Testis (tissue), 3 donors: ENCODE data around the gene ISYNA1. TPM values are rescaled to one million over a fixed set of nuclear protein-coding genes. Genes with fewer than 3 reads are reported as not detected.

Source experiments
- DNase-seq: peaks from one replicate; pipeline ENCODE4 v3.0.0-alpha.2; 2019
- H3K27ac ChIP-seq, 2 donors: fragments of 200-600 bp; sonication (generic); one replicate each; pipeline ENCODE4 v1.5.1; 2019
- H3K27me3 ChIP-seq: fragments of 200-600 bp; sonication (generic); one replicate; pipeline ENCODE4 v1.5.1; 2019
- H3K36me3 ChIP-seq: fragments of 200-600 bp; sonication (generic); one replicate; pipeline ENCODE4 v1.5.1; 2017; ENCODE audit warnings: low read depth; ENCODE audit errors: missing control alignments
- H3K4me1 ChIP-seq: fragments of 200-600 bp; sonication (generic); one replicate; pipeline ENCODE4 v1.5.1; 2019
- H3K4me3 ChIP-seq, 2 donors: fragments of 200-600 bp; sonication (generic); one replicate each; pipeline ENCODE4 v1.5.1; 2017 to 2019
- H3K9me3 ChIP-seq: fragments of 200-600 bp; sonication (generic); one replicate; pipeline ENCODE4 v1.5.1; 2017
- POLR2A ChIP-seq: fragments of 450-650 bp; IDR thresholded peaks from one replicate; pipeline ENCODE4 v1.6.1; 2017; ENCODE audit warnings: antibody characterized with exemption, mild to moderate bottlenecking, moderate library complexity
- WGBS, 2 donors: methylation state at CpG; one replicate each; pipeline ENCODE4 v1.1.5; 2018; 5-methylcytosine and 5-hydroxymethylcytosine counted together
- intact Hi-C: fragments of 100-400 bp; cut with DNase I; formaldehyde crosslinking; loops from one replicate; pipeline ENCODE4 v1.15.1; 2023; ENCODE audit warnings: low total_unique reads
- polyA plus RNA-seq: library from polyadenylated mRNA; stranded (reverse); fragments of 350-450 nt; fragmentation: Illumina TruSeq; extraction: RNeasy Lipid Tissue Mini Kit (QIAGEN cat#74804); gene quantifications from one replicate; pipeline ENCODE4 v1.2.3, GENCODE V29; 2014; ENCODE audit warnings: low read depth, low replicate concordance; ENCODE audit not compliant: insufficient read depth
- total RNA-seq, 2 donors: library from RNA; depleted of rRNA; stranded (reverse); fragments of >200 nt; gene quantifications; one replicate each; pipeline ENCODE4 v1.2.3, GENCODE V29; 2016
- TF ChIP-seq, protein P1 (sequence below), 3 experiments: fragments of 450-650 bp in 2 of 3; fragments of 200-600 bp in 1 of 3; sonication (generic) in 1 of 3; IDR thresholded peaks; one replicate each; pipeline ENCODE4 v1.5.1; 2016 to 2019; ENCODE audit warnings: antibody characterized with exemption in 3 of 3, mild to moderate bottlenecking in 2 of 3, moderate library complexity in 1 of 3

Gene ISYNA1
- total and polyA plus RNA-seq, 3 donors from 2014 or later = 493 to 1,122 (median 1,000) TPM

- intact Hi-C loops = loop anchor here (10.0 kb wide), 1 partner anchor 122 kb away; the partner anchor contains the start of gene UBA52
- Histone ChIP-seq H3K9me3 (no peaks in the 10 kb centered on the region), H3K36me3 (no peaks in the 10 kb centered on the region), H3K27me3 (no peaks in the 10 kb centered on the region), H3K4me1 (peaks cover 11% of the 10 kb centered on the region), H3K27ac (no peak overlapping the region), H3K4me3 (no peak overlapping the region)
- 79 to 88% methylated on average over 3 of the region's 3 CpGs for WGBS, 2 donors
- no peak for DNase-seq
- TF ChIP-seq, protein P1, sequence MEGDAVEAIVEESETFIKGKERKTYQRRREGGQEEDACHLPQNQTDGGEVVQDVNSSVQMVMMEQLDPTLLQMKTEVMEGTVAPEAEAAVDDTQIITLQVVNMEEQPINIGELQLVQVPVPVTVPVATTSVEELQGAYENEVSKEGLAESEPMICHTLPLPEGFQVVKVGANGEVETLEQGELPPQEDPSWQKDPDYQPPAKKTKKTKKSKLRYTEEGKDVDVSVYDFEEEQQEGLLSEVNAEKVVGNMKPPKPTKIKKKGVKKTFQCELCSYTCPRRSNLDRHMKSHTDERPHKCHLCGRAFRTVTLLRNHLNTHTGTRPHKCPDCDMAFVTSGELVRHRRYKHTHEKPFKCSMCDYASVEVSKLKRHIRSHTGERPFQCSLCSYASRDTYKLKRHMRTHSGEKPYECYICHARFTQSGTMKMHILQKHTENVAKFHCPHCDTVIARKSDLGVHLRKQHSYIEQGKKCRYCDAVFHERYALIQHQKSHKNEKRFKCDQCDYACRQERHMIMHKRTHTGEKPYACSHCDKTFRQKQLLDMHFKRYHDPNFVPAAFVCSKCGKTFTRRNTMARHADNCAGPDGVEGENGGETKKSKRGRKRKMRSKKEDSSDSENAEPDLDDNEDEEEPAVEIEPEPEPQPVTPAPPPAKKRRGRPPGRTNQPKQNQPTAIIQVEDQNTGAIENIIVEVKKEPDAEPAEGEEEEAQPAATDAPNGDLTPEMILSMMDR (IDR thresholded peaks at IDR 0.05) = no peak
- no peak for TF ChIP-seq POLR2A
Measured at GRCh38 chr19:18452386-18452785, 14.5 kb upstream of the ISYNA1 start.

DNA sequence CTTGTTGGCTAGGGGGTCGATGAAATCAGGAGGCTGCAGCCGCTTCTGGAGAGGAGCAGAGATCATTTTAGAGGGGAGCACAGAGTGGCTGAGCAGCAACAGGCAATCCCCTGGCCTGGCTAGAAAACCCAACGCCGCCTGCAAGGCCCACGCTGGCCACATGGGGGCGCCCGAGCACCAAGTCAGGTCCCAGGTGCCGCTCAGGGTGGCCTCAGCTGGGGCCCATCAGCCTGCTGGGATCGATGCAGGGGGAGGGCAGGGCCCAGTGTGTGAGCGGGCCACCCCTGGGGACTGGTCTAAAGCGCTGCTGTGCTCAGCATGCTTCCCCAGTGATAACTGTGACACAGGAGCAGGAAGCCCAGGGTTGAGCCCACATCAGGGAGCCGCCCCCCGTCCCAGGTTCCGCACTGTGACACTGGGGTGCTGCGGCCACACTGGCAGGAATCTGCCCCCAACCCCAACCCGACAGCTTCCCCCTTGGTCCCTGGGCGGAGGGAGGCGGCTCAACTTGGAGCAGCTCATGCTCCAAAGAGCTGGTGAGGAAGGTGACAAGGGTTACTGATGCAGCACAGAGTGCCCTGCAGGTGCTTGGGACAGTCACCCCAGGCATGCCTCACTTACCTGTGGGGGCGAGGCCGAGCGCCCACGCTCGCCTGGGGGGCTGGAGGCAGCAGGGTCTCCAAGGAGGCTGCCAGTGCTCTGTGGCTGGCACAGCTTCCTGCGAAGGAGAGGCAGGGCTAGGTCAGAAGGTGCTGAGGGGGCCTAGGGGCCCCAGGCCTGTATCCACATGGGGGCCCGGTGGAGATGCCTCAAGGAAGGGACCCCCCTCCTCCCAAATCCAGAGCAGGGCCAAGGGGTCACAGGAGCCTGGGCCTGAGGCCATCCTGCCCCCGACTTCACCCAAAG lies 13.3 kb upstream of the ISYNA1 start:
- intact Hi-C loops = loop anchor here (10.0 kb wide), 1 partner anchor 124 kb away; the partner anchor contains the start of gene UBA52
- H3K4me1 ChIP-seq = peaks cover 7% of the 10 kb centered on the region
- H3K9me3 ChIP-seq = no peaks in the 10 kb centered on the region
- no peaks in the 10 kb centered on the region for H3K27me3 ChIP-seq
- no peak overlapping the region for H3K4me3 ChIP-seq
- H3K27ac ChIP-seq = no peak overlapping the region
- DNase-seq = peak; percentile 93
- TF ChIP-seq POLR2A = no peak
- TF ChIP-seq, protein P1 (IDR thresholded peaks at IDR 0.05) = peak; percentile 96 to 99 (median 98)
- 42 to 52% methylated on average over 9 to 26 of the region's 26 CpGs for WGBS, 2 donors
- no peaks in the 10 kb centered on the region for H3K36me3 ChIP-seq

DNA sequence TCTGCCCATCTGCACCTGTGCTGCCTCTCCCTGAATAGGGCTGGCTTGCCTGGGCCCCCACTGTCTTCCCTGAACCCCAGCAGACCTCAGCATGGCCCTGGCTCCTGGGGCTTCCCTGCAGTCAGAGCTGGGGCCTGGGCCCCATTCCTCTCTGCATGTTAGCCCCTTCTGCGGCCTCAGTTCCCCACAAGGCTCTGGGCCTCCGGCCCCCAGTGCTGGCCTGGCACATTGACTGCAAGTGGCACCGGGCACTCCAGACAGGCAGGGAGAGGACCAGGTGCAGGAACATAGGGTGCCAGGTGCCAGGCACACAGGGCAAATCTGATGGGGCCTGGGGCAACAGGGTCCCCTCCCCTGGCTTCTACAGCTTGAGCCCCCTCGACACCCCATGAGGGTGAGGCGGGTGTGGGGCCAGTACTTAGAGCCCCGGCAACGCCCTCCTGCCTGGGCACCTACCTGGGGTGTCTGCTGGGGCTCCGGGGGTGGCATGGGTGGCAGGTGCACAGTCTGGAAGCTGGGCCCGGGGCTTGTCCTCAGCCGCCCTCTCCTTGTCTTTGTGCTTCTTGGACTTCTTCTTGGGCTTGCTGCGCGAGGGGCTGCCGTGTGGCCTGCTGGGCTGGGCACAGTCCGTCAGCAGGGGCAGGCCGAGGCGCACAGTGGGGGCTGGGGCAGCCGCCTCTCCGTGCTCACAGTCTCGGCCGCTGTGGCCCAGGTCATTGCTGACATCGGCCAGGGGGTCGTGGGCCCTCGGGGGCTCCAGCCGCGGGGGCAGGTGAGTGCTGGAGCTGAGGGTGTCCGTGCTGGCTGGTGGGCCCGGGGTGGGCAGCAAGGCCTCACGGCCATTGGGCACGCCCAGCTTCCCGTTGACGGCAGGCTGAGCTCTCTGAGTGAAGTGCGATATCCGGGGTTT lies 12.3 kb upstream of the ISYNA1 start:
- no peak for DNase-seq
- Histone ChIP-seq H3K4me1 (peaks cover 7% of the 10 kb centered on the region), H3K36me3 (no peaks in the 10 kb centered on the region), H3K9me3 (no peaks in the 10 kb centered on the region), H3K27ac (no peak overlapping the region), H3K27me3 (no peaks in the 10 kb centered on the region), H3K4me3 (no peak overlapping the region)
- TF ChIP-seq, protein P1 (IDR thresholded peaks at IDR 0.05) = no peak
- no peak for TF ChIP-seq POLR2A
- intact Hi-C loops = loop anchor here (10.0 kb wide), 1 partner anchor 125 kb away; the partner anchor contains the start of gene UBA52
- WGBS, 2 donors = 80 to 81% methylated on average over 18 to 30 of the region's 33 CpGs

DNA sequence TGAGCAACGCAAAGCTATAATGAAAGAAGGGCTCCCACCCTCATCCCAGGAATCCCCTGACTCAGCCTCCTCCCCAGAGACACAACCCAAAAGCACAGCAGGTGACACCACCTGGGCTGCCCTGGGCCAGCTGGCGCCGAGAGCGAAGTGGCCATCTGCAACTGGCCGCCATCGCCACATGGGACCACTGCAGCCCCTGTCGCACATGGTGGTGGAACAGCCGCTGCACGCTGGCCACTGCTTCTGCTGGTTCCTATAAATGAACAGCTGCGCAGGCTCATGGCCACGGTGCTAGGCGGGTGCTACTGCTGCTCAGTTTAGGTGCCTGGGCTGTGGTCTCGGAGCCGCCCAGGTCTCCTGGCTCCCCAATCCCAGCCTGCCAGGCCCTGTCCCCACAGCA lies 11.6 kb upstream of the ISYNA1 start:
- Histone ChIP-seq H3K9me3 (no peaks in the 10 kb centered on the region), H3K27ac (no peak overlapping the region), H3K4me3 (no peak overlapping the region), H3K4me1 (peaks cover 7% of the 10 kb centered on the region), H3K36me3 (no peaks in the 10 kb centered on the region), H3K27me3 (no peaks in the 10 kb centered on the region)
- 96 to 98% methylated on average over 5 to 14 of the region's 14 CpGs for WGBS, 2 donors
- TF ChIP-seq, protein P1 (IDR thresholded peaks at IDR 0.05) = no peak
- no peak for TF ChIP-seq POLR2A
- intact Hi-C loops = no loop called here
- no peak for DNase-seq
